ENCODE measurements around the gene CEMIP. TPM values are rescaled to one million over a fixed set of nuclear protein-coding genes. Genes with fewer than 3 reads are reported as not detected.

The CEMIP gene
- total and polyA plus RNA-seq, 2 of the 4 experiments (the other 2 are of a cell fraction): 63.8 to 78.0 TPM

- Histone ChIP-seq H4K8ac (ENCODE audit: low read depth in 2 of 2, low read length in 2 of 2) (no peak overlapping the region), H2AFZ (replicated peaks; ENCODE audit: low read length, poor library complexity) (no peak overlapping the region), H2AK9ac (replicated peaks; ENCODE audit: low read depth, low read length, poor library complexity) (no peak overlapping the region), H3K79me1 (ENCODE audit: low read depth in 1 of 2, low read length in 2 of 2) (peaks cover 0 to 32% of the 10 kb centered on the region in 2 experiments; a peak in 2 of 4 replicates), H4K20me1 (ENCODE audit: insufficient read depth, low read length) (peaks cover 80% of the 10 kb centered on the region), H4K5ac (ENCODE audit: low read depth, low read length) (no peak overlapping the region), H3K18ac (ENCODE audit: low read depth, low read length) (no peak overlapping the region), H3K4me2 (ENCODE audit: low read depth, low read length) (no peak overlapping the region), H3K9me1 (ENCODE audit: insufficient read depth, low read length) (no peaks in the 10 kb centered on the region; the same call in 1 of the 2 replicates), H3K9ac (ENCODE audit: low read depth, low read length) (no peak overlapping the region), H2BK15ac (ENCODE audit: low read depth, low read length) (no peak overlapping the region), H3K4me1 (ENCODE audit: control insufficient read depth, insufficient read depth, low read length) (peaks cover 2% of the 10 kb centered on the region; the same call in 1 of the 2 replicates), H4K91ac (ENCODE audit: insufficient read depth, low read depth, low read length) (no peak overlapping the region), H3K4me3 (ENCODE audit: insufficient read depth, low read depth, low read length) (no peak overlapping the region), H3K27me3 (ENCODE audit: control insufficient read depth, insufficient read depth, low read length) (no peaks in the 10 kb centered on the region), H3K23ac (ENCODE audit: low read depth, low read length) (no peak overlapping the region), H2BK5ac (ENCODE audit: low read depth, low read length, poor library complexity, severe bottlenecking) (no peak overlapping the region), H3K9me3 (ENCODE audit: control insufficient read depth, insufficient read depth, low read length) (no peaks in the 10 kb centered on the region), H3K36me3 (ENCODE audit: control insufficient read depth, insufficient read depth, low read length) (peaks cover 67% of the 10 kb centered on the region), H3K4ac (ENCODE audit: low read depth, low read length) (no peak overlapping the region), H3K27ac (ENCODE audit: insufficient read depth, low read length) (no peak overlapping the region), H3K14ac (replicated peaks; ENCODE audit: low read depth, low read length) (no peak overlapping the region), H2AK5ac (ENCODE audit: low read depth, low read length) (no peak overlapping the region), H2BK120ac (ENCODE audit: low read depth, low read length) (no peak overlapping the region), H3K56ac (ENCODE audit: extremely low read depth, insufficient read depth, low read length) (no peak overlapping the region), H2BK20ac (ENCODE audit: low read depth, low read length) (no peak overlapping the region)
- peak; percentile 7 for ATAC-seq (ENCODE audit: low read depth)
- in situ Hi-C loops (cut with MboI; ENCODE audit: low sequenced_read_pairs): no loop called here
- ChIA-PET CTCF (interaction anchor here (0.9 kb wide), 1 partner anchor 30 kb away, joined by 3 read pairs; no protein-coding TSS in a partner anchor), POLR2A (ENCODE audit: unreplicated experiment) (no interaction called here)
- dilution Hi-C loops (cut with HindIII; ENCODE audit: low sequenced_read_pairs, unreplicated experiment): no loop called here
- WGBS, 2 experiments (ENCODE audit: extremely low coverage in 2 of 2, insufficient read length in 1 of 2): 40% methylated on average over 2 of the region's 6 CpGs; no CpG with 5 or more reads in 1 of the 2 experiments
- no peak for DNase-seq
- no TSS peak for BruUV-seq (replicated peaks)
- intact Hi-C loops (cut with micrococcal nuclease): no loop called here
- no peak for TF ChIP-seq NFE2L2 (IDR thresholded peaks at IDR 0.05; ENCODE audit: low read depth, low read length)
- TF ChIP-seq MAZ (IDR thresholded peaks at IDR 0.05; ENCODE audit: borderline replicate concordance, low read depth, low read length): no peak
- no peak for TF ChIP-seq BHLHE40 (IDR thresholded peaks at IDR 0.05; ENCODE audit: low read depth, low read length)
- TF ChIP-seq FOS (IDR thresholded peaks at IDR 0.05; ENCODE audit: low read depth, low read length): no peak
- TF ChIP-seq RAD21 (IDR thresholded peaks at IDR 0.05; ENCODE audit: low read length): no peak
- TF ChIP-seq, protein P1, sequence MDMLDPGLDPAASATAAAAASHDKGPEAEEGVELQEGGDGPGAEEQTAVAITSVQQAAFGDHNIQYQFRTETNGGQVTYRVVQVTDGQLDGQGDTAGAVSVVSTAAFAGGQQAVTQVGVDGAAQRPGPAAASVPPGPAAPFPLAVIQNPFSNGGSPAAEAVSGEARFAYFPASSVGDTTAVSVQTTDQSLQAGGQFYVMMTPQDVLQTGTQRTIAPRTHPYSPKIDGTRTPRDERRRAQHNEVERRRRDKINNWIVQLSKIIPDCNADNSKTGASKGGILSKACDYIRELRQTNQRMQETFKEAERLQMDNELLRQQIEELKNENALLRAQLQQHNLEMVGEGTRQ (IDR thresholded peaks at IDR 0.05; ENCODE audit: low read depth, low read length): no peak
- no peak for TF ChIP-seq SMC3 (IDR thresholded peaks at IDR 0.05; ENCODE audit: low read depth, low read length)
- TF ChIP-seq CTCF (conservative IDR thresholded peaks at IDR 0.05; ENCODE audit: low read depth, low read length): no peak
- TF ChIP-seq RCOR1 (IDR thresholded peaks at IDR 0.05; ENCODE audit: insufficient replicate concordance, low read length): no peak
- TF ChIP-seq, protein P2, sequence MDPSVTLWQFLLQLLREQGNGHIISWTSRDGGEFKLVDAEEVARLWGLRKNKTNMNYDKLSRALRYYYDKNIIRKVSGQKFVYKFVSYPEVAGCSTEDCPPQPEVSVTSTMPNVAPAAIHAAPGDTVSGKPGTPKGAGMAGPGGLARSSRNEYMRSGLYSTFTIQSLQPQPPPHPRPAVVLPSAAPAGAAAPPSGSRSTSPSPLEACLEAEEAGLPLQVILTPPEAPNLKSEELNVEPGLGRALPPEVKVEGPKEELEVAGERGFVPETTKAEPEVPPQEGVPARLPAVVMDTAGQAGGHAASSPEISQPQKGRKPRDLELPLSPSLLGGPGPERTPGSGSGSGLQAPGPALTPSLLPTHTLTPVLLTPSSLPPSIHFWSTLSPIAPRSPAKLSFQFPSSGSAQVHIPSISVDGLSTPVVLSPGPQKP (IDR thresholded peaks at IDR 0.05; ENCODE audit: borderline replicate concordance, low read depth, low read length): no peak
- TF ChIP-seq CHD1 (IDR thresholded peaks at IDR 0.05; ENCODE audit: low read depth, low read length): no peak
- no peak for TF ChIP-seq MXI1 (IDR thresholded peaks at IDR 0.05; ENCODE audit: borderline replicate concordance, low read depth, low read length)
- TF ChIP-seq POLR2A (IDR thresholded peaks at IDR 0.05; ENCODE audit: low read depth, low read length): no peak
- no peak for TF ChIP-seq CEBPB (IDR thresholded peaks at IDR 0.05; ENCODE audit: low read depth, low read length)
- TF ChIP-seq MAFK (IDR thresholded peaks at IDR 0.05; ENCODE audit: low read depth, low read length): no peak
- no peak for TF ChIP-seq RFX5 (IDR thresholded peaks at IDR 0.05; ENCODE audit: low read depth, low read length)
These were observed 44.0 kb downstream of the CEMIP start for GRCh38 chr15:80823120-80823519.

Data from IMR-90 (cell line).